SK-N-SH treated with all-trans-retinoic acid at 6 μM for 48 hours (cell line): Measurements from ENCODE around the gene FEZF1.

ENCODE experiments used
- ATAC-seq: fragments of 200-7000 bp; cut with Tn5 transposase; 3 replicates; pipeline ENCODE4 v1.9.1; 2020; ENCODE audit warnings: mild to moderate bottlenecking, moderate library complexity
- ARNTL ChIP-seq: fragments of 450-650 bp; formaldehyde crosslinking; IDR thresholded peaks from 2 replicates; pipeline ENCODE4 v1.5.0; 2020; ENCODE audit warnings: low read depth, mild to moderate bottlenecking, moderate library complexity, borderline replicate concordance
- BACH2 ChIP-seq: fragments of 250-450 bp; sonication (Bioruptor Pico); IDR thresholded peaks from 2 replicates; pipeline ENCODE4 v1.9.0; 2021; ENCODE audit warnings: mild to moderate bottlenecking, borderline replicate concordance
- CSDC2 ChIP-seq: fragments of 250-450 bp; sonication (Bioruptor Pico); IDR thresholded peaks from 2 replicates; pipeline ENCODE4 v1.5.0; 2020; ENCODE audit warnings: mild to moderate bottlenecking, moderate library complexity
- ESRRG ChIP-seq: fragments of 250-450 bp; sonication (Bioruptor Pico); IDR thresholded peaks from 2 replicates; pipeline ENCODE4 v1.6.1; 2021; ENCODE audit warnings: mild to moderate bottlenecking
- GLIS3 ChIP-seq: fragments of 250-450 bp; sonication (Bioruptor Pico); IDR thresholded peaks from 2 replicates; pipeline ENCODE4 v1.5.0; 2020; ENCODE audit warnings: mild to moderate bottlenecking, moderate library complexity
- ISL1 ChIP-seq: fragments of 250-450 bp; sonication (Bioruptor Pico); IDR thresholded peaks from 2 replicates; pipeline ENCODE4 v2.1.2; 2022; ENCODE audit warnings: mild to moderate bottlenecking, moderate library complexity
- OSR1 ChIP-seq: fragments of 250-450 bp; sonication (Bioruptor Pico); IDR thresholded peaks from 2 replicates; pipeline ENCODE4 v1.8.0; 2022; ENCODE audit warnings: moderate library complexity, mild to moderate bottlenecking, inconsistent platforms
- PPARA ChIP-seq: fragments of 250-450 bp; sonication (Bioruptor Pico); IDR thresholded peaks from 2 replicates; pipeline ENCODE4 v1.5.0; 2020; ENCODE audit warnings: mild to moderate bottlenecking, borderline replicate concordance
- RARB ChIP-seq: fragments of 250-450 bp; sonication (Bioruptor Pico); IDR thresholded peaks from 2 replicates; pipeline ENCODE4 v1.8.0; 2021; ENCODE audit warnings: mild to moderate bottlenecking, moderate library complexity
- SNAI2 ChIP-seq: fragments of 250-450 bp; sonication (Bioruptor Pico); IDR thresholded peaks from 2 replicates; pipeline ENCODE4 v1.5.0; 2020; ENCODE audit warnings: mild to moderate bottlenecking, moderate library complexity
- TCF4 ChIP-seq: fragments of 250-450 bp; sonication (Bioruptor Pico); IDR thresholded peaks from 2 replicates; pipeline ENCODE4 v1.8.0; 2021; ENCODE audit warnings: mild to moderate bottlenecking, moderate library complexity, borderline replicate concordance
- TOX ChIP-seq: fragments of 250-450 bp; sonication (Bioruptor Pico); IDR thresholded peaks from 2 replicates; pipeline ENCODE4 v1.8.0; 2021; ENCODE audit warnings: mild to moderate bottlenecking, moderate library complexity, borderline replicate concordance
- ZC3H10 ChIP-seq: fragments of 250-450 bp; sonication (Bioruptor Pico); IDR thresholded peaks from 2 replicates; pipeline ENCODE4 v1.5.1; 2021; ENCODE audit warnings: mild to moderate bottlenecking, moderate library complexity
- ZFP3 ChIP-seq: fragments of 250-450 bp; sonication (Bioruptor Pico); IDR thresholded peaks from 2 replicates; pipeline ENCODE4 v1.5.0; 2020; ENCODE audit warnings: mild to moderate bottlenecking, moderate library complexity
- ZFP30 ChIP-seq: fragments of 450-650 bp; formaldehyde crosslinking; IDR thresholded peaks from 2 replicates; pipeline ENCODE4 v1.5.0; 2022; ENCODE audit warnings: mild to moderate bottlenecking, moderate library complexity
- ZNF565 ChIP-seq: fragments of 450-650 bp; formaldehyde crosslinking; conservative IDR thresholded peaks from 2 replicates; pipeline ENCODE4 v1.5.0; 2020; ENCODE audit warnings: low read depth, mild to moderate bottlenecking, moderate library complexity
- ZNF8 ChIP-seq: fragments of 450-650 bp; formaldehyde crosslinking; IDR thresholded peaks from 2 replicates; pipeline ENCODE4 v1.5.0; 2020; ENCODE audit warnings: mild to moderate bottlenecking, moderate library complexity
- TF ChIP-seq, protein P1 (sequence below): fragments of 250-450 bp; sonication (Bioruptor Pico); IDR thresholded peaks from 2 replicates; pipeline ENCODE4 v1.5.1; 2021; ENCODE audit warnings: mild to moderate bottlenecking, moderate library complexity
- TF ChIP-seq, protein P2 (sequence below): fragments of 250-450 bp; sonication (Bioruptor Pico); IDR thresholded peaks from 2 replicates; pipeline ENCODE4 v1.8.0; 2021; ENCODE audit warnings: low read depth, mild to moderate bottlenecking, moderate library complexity, borderline replicate concordance
- TF ChIP-seq, protein P3 (sequence below): fragments of 250-450 bp; sonication (Bioruptor Pico); IDR thresholded peaks from 2 replicates; pipeline ENCODE4 v1.5.1; 2020; ENCODE audit warnings: low read depth, mild to moderate bottlenecking, moderate library complexity

Gene FEZF1

DNA sequence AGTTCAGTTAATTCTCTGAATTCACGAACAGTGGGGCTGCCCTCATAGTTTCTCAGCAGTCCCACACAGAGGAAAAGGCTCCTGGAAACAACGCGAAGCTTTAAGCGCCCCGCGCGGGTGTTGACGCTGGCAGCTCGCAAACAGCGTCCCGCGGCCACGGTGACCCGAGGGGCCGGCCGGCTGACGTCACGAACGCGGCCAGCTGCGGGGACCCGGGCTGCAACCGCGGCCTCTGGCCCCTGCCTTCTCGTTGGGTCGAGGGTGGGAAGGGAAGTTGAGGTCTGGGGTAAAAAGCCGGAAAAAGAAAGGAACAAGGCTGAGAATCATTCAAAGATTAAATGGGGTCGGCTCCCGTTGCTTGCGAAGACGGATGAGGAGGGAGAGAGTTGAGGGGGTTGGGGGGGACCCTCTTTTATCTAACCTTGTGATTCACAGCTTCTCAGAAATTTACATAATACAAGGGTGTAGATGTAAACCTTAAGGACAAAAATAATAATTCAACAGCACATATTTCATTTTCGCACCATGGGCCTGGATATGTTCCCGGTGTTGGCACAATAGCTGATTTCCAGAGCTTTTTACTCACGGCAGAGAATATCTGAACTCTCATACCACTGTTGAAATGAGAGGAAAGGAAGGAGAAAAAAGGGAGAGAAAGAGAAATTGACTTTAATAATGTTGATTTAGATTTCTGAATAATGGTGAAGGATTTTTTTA, 7.3 kb upstream of the FEZF1 start:
- TF ChIP-seq TCF4 (CRISPR knock-in tag), result no peak
- TF ChIP-seq TOX, result no peak
- no peak for TF ChIP-seq CSDC2
- TF ChIP-seq BACH2, result no peak
- TF ChIP-seq RARB (CRISPR knock-in tag), result no peak
- no peak for TF ChIP-seq ZC3H10 (CRISPR knock-in tag)
- TF ChIP-seq OSR1 (CRISPR knock-in tag), result no peak
- TF ChIP-seq ZFP3 (CRISPR knock-in tag), result no peak
- no peak for TF ChIP-seq ZNF565 (CRISPR knock-in tag)
- TF ChIP-seq ESRRG (CRISPR knock-in tag), result no peak
- no peak for TF ChIP-seq PPARA (CRISPR knock-in tag)
- TF ChIP-seq ISL1 (CRISPR knock-in tag), result no peak
- TF ChIP-seq GLIS3, result no peak
- ATAC-seq, result no peak

DNA sequence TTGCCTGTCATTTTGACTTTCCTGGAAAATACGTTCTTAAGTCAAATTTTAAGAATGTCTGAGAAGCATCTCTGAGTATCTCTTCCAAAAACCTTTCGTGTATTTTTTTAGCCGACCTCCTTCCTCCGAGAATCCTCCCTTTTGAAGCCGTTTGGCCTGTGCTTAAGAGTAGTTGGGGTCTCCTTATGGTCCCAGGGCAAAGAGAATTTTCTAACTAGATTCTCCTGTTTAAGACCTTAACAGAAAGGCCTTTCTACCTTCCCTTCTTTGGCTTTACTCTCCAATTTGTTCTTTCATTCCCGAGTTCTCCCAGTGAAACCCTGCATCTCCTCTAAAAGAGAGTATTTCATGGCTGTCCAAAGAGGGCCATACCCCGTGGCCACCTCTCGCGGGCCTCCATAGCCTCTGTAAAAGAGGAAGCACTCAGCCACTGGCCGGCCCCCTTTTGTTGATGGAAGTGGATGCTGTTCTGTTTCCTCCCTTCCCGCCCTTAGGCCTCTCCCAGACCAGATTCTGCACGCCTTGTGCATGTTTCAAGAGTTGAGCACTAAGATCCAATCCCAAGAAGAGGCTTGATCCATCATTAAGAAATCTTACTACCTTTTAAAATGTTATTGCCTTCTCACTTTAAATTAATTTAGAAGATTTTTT, 6.6 kb upstream of the FEZF1 start:
- no peak for TF ChIP-seq TCF4 (CRISPR knock-in tag)
- ATAC-seq, result peak; percentile 19; the same call in 1 of the 3 replicates

DNA sequence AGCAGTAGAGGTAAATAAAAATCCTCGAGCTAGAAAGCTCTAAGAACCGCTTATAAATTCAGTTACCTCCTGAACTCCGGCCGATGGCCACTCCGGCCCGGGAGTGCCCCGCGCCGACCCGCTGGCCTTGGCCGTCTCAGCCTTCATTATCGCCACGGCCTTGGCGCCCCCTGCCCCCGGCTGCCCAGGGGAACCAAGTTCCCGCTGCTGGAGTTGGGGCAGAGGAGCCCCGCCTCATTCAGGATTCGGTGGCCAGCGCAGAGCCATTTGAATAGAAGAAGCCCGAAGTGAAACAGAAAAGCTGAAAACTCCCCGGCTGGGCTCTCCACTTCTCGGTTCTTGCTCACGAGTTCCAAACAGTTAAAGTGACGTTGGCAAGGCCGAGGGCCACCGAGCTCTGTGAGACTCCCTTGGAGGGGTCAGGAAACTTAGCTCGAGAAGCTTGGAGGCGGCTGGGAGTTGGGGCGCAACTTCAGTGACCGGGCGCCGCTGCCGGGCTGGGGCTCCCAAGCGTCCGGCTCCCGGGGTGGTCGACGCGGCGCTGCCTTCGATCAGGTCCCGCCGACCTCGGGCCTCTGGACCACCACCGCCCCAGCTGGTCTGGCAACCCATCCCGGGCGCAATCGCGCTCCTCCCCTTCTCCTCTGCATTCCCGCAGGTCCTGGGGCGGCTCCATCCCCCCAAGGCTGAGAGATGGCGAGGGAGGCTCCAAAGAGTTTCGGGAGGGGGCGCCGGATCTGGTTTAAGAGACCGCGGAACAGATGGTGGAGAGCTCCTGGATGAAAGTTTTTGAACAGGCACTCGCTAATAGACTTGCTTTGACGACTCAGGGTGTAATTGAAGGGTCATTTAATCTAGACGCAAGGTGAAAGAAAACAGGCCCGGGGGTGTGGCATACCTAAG, 5.8 kb upstream of the FEZF1 start:
- peak; percentile 53 for ATAC-seq
- no peak for TF ChIP-seq RARB (CRISPR knock-in tag)

DNA sequence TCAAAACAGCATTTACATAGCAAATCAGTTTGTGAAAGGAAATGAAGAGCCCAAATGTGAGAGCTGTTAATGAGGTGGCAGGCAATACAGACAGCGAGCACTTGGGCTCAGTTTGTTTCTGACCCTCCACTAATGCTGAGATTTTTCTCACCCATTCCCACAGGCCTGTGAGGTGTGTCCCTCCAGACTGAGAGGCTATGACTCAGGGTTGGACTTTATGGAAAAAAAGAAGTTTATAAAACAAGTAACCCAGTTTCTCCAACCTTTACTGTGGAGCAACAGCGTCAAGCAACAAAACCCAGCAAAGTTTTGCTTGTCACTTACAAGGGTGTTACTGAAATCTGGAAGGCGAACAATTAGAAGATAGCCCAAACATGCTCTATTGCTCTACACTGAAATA, 4.9 kb upstream of the FEZF1 start:
- TF ChIP-seq PPARA (CRISPR knock-in tag), result no peak
- no peak for TF ChIP-seq BACH2
- no peak for TF ChIP-seq GLIS3
- no peak for TF ChIP-seq ESRRG (CRISPR knock-in tag)
- no peak for TF ChIP-seq ZC3H10 (CRISPR knock-in tag)
- TF ChIP-seq ISL1 (CRISPR knock-in tag), result no peak
- TF ChIP-seq TOX, result no peak
- TF ChIP-seq TCF4 (CRISPR knock-in tag), result no peak
- no peak for ATAC-seq

DNA sequence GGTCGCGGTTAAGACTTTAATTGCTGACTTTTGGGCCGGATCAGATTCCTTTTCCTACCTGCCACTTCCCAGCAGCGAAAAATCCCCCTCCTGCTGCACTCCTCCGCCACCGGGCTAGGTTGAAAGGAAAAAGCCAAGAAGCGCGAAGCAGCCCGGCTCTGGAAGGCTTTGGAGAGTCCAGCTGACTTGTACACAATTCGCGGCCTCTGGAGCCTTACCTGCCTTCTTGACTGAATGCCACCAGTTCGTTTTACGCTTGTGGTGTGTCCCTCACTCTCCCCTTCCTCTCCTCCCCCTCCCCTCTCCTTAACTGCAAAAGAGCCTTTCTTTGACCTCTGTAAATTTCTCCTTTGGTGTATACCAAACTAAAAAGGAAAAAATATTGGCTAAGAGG, 2.7 kb upstream of the FEZF1 start:
- no peak for ATAC-seq
- TF ChIP-seq TCF4 (CRISPR knock-in tag) (no peak), ISL1 (CRISPR knock-in tag) (no peak), SNAI2 (no peak), ARNTL (no peak), ZNF8 (CRISPR knock-in tag) (no peak), TOX (no peak), BACH2 (no peak), ZFP30 (CRISPR knock-in tag) (no peak)
- TF ChIP-seq, protein P1, sequence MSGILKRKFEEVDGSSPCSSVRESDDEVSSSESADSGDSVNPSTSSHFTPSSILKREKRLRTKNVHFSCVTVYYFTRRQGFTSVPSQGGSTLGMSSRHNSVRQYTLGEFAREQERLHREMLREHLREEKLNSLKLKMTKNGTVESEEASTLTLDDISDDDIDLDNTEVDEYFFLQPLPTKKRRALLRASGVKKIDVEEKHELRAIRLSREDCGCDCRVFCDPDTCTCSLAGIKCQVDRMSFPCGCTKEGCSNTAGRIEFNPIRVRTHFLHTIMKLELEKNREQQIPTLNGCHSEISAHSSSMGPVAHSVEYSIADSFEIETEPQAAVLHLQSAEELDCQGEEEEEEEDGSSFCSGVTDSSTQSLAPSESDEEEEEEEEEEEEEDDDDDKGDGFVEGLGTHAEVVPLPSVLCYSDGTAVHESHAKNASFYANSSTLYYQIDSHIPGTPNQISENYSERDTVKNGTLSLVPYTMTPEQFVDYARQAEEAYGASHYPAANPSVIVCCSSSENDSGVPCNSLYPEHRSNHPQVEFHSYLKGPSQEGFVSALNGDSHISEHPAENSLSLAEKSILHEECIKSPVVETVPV (CRISPR knock-in tag), result no peak
- TF ChIP-seq, protein P2, sequence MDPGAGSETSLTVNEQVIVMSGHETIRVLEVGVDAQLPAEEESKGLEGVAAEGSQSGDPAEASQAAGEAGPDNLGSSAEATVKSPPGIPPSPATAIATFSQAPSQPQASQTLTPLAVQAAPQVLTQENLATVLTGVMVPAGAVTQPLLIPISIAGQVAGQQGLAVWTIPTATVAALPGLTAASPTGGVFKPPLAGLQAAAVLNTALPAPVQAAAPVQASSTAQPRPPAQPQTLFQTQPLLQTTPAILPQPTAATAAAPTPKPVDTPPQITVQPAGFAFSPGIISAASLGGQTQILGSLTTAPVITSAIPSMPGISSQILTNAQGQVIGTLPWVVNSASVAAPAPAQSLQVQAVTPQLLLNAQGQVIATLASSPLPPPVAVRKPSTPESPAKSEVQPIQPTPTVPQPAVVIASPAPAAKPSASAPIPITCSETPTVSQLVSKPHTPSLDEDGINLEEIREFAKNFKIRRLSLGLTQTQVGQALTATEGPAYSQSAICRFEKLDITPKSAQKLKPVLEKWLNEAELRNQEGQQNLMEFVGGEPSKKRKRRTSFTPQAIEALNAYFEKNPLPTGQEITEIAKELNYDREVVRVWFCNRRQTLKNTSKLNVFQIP (CRISPR knock-in tag), result no peak

DNA sequence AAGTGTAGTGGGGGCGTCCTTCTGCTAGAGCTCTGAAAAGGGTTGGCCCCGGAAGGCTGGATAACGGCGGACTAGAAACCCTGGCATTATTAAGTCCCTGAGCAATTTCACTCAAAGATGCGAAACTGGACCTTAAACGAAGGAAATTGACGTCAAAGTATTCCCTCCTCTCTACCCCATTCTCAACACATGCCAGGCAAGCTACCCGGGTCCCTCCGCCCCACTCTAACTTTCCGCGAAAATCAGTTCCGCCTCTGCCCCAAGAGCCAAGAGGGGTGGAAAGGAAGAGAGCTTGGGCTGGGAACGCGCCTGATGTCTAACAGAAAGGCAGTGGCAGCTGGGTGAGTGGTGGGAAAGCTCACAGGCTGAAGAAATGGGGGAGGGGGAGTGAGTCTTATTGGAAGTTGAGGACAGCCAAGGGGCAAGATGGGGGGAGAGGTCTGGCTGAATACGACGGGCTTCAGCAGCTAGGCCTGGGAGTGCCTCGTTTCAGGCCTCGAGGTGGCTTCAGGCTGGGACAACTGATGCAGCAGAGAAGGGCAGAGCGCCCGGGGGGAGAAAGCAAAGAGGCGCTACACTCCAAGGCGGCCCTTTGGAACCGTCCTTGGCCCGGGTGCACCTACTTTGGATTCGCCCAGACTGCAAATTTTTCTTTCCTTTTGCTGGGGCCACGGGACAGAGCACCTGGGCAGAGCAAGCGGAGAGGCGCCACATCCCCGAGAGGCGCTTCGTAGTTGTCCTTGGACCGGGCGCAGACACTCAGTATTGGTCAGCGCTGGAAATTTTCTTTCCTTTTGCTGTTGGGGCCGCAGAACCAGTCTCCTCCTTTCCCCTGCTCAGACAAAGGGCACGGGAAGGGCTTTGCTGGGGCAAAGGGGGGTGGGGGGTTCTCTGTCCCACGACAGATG, 2.0 kb upstream of the FEZF1 start:
- ATAC-seq, result no peak
- TF ChIP-seq GLIS3 (no peak), ZFP30 (CRISPR knock-in tag) (no peak), ARNTL (no peak), ZC3H10 (CRISPR knock-in tag) (no peak), ESRRG (CRISPR knock-in tag) (no peak), TOX (no peak), TCF4 (CRISPR knock-in tag) (no peak)
- TF ChIP-seq, protein P2 (CRISPR knock-in tag), result no peak
- TF ChIP-seq, protein P3, sequence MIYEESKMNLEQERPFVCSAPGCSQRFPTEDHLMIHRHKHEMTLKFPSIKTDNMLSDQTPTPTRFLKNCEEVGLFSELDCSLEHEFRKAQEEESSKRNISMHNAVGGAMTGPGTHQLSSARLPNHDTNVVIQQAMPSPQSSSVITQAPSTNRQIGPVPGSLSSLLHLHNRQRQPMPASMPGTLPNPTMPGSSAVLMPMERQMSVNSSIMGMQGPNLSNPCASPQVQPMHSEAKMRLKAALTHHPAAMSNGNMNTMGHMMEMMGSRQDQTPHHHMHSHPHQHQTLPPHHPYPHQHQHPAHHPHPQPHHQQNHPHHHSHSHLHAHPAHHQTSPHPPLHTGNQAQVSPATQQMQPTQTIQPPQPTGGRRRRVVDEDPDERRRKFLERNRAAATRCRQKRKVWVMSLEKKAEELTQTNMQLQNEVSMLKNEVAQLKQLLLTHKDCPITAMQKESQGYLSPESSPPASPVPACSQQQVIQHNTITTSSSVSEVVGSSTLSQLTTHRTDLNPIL, result no peak
